GM18511 (cell line): Measurements from ENCODE around the gene EEIG1.
A peak's percentile ranks its signal among the peaks of the same experiment; 100 is the strongest.

Experiments
- ATAC-seq: cut with Tn5 transposase; IDR thresholded peaks from one replicate; pipeline ENCODE4 v1.9.1; 2021; ENCODE audit warnings: mild to moderate bottlenecking, moderate library complexity; ENCODE audit not compliant: unreplicated experiment

EEIG1 gene

GRCh38 chr9:128001779-128002298 is 21.1 kb upstream of the EEIG1 start:
- ATAC-seq = no peak

DNA sequence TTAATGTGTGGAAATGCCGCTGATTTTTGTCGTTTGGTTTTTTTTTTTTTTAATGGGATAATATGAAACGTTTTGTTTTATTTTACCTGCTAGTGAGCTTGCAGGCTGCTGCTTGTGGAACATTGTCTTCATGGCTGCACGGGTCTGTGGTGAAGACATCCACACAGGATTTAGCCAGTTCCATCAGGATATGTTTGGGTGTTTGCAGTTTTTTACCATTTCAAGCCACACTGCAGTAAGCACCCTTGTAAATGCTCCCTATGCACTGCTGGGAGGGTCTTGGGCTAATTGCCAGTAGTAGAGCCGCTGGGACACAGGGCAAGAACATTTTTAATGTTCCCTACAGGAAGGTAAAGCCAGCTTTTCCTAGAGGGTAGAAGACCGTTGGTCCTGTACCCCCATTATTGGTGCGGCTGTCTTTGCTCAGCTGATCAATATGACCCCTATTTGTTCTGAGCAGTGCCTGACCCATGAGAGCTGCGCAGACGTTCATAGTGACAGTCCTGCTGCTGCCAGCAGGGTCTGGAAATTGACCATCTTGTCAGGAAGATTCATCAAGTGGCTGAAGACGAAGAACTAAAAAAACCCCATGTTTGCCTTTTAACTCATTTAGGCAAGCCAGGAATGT is 20.5 kb upstream of the EEIG1 start:
- ATAC-seq = no peak

DNA sequence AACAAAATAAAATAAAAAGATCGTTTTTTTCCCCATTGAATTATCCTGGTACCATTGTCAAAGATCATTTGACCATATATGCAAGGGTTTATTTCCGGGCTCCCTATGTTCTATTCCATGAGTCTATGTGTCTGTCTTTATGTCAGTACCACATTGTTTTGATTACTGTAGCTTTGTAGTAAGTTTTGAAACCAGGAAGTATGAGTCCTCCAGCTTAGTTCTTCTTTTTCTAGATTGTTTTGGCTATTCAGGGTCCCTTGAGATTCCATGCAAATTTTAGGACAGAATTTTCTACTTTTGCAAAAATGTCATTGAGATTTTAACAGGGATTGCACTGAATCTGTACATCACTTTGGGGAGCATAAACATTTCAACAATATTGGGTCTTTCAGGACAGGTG is 18.7 kb upstream of the EEIG1 start:
- ATAC-seq = no peak

GRCh38 chr9:127993721-127994120 is 12.9 kb upstream of the EEIG1 start:
- ATAC-seq = no peak

DNA sequence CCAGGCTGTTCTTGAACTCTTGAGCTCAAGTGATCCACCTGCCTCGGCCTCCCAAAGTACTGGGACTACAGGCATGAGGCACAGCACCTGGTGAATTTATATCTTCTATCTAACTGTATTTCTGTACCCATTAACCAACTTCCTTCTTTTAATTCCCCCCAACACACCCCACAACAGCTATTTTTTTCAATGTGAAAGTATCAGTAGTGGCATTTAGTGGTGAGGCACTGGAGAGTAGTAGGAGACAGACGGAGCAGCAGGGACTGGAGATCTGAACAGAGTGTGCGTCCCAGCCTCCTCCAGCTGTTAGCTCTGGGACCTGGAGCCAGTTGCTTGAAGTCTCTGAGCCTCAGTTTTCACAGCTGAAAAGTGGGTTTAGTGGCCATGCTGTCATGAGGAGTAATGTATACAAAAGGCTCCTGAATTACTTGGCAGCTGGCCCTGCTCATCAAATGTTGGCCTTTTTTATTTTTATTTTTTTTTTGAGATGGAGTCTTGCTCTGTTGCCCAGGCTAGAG is 11.0 kb upstream of the EEIG1 start:
- no peak for ATAC-seq

DNA sequence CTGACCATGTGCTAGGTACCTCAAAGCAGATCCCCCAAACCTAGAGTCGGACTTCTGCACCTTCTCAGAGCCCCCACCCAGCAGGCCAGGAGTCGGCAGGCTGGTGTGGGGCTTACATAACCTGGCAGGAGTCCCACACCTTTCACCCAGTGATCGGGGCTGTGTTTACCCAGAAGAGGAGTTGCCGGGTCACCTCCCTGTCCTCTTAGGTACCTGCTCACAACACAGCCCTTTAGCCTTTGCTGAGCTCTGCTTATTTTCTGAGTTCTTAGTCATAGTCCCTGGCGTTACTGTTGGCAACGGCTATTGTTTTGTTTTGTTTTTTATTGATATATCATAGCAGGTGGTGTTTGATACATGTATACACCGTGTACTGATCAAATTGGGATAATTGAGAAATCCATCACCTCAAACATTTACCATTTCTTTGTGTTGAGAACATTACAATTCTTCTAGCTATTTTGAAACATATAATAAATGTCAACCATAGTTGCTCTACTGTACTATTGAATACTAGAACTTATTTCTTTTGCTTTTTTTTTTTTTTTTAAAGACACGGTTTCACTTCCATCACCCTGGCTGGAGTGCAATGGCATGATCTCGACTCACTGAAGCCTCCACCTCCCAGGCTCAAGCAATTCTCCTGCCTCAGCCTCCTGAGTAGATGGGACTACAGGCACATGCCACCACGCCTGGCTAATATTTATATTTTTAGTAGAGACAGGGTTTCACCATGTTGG is 10.4 kb upstream of the EEIG1 start:
- no peak for ATAC-seq

- no peak for ATAC-seq
Observed at GRCh38 chr9:127990554-127990953, 9.8 kb upstream of the EEIG1 start.

- ATAC-seq = no peak
Observed at GRCh38 chr9:127989094-127989493, 8.3 kb upstream of the EEIG1 start.

DNA sequence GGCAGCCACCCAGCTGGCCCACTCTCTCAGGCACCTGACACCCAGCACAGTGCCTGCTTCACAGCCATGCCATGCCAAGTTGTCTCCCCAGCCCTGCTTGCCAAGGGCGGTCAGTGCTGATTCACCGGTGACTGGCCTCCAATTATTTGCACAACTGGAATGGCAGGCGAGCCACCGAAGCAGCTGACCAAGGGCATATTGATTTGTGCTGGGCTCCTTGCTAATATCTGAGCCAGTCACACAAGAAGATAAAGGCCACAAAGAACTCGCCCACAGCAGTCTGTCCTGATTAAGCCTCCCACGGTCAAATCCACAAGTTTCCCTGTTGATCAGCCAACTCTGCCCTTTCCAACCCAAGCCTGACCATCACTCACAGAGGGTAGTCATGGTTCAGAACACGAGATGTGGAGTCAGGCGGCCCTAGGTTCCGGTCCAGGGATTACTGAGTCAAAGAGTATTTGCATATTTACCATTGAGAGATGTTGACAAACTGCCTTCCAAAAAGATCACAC is 6.4 kb upstream of the EEIG1 start:
- no peak for ATAC-seq

DNA sequence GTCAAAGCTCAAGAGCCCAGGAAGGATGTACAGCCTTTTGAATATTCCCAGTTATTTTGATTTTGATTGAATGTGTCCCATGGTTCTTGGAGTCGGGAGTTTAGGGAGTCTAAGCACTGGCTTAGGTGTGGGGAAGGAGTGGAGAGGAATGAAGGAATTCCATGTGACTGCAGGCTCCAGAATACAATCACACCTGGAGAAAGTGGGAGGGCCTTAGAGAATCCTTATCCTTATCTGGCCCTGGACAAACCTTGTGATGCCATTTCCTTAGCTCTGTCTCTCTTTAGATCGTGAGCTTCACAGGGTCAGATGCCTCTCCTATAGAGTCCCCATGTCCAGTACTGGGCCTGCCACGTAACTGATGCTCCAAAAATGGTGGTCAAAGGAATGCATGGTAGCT is 4.2 kb upstream of the EEIG1 start:
- ATAC-seq = no peak

DNA sequence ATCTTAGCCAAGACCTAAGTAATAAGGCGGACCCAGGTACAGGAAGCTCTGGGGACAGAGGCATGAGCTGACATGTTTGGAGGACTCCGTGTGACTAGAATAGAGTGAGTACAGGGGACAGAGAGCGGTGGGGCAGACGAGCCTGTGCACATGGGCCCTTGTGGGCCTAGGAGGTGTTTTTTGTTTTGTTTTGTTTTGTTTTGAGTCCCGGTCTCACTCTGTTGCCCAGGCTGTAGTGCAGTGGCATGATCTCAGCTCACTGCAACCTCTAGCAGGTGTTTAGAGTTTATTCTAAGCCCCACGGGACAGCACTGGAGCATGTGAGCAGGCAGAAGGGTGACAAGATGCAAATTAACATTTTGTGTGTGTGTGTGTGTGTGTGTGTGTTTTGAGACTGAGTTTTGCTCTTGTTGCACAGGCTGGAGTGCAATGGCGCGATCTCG is 3.1 kb upstream of the EEIG1 start:
- peak; percentile 47 for ATAC-seq

DNA sequence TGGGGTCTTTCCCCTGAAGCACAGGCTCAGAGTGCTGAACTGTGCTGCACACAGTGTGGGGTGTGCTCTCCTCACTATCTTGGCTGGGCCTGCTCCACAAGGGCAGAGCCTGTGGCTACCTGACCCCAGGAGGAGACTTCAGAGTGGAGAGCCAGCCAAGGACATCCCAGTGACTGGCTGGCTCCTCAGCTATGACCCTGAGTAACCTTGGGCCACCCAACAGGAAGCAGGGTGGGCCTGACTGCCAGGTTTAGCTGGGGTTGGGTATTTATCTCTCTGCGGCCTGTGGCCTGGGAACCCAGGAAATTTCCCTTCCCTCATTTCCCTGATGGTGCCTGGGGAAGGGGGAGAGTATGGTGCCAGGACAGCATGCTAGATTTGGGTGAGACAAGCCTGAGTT is 2.1 kb upstream of the EEIG1 start:
- no peak for ATAC-seq

DNA sequence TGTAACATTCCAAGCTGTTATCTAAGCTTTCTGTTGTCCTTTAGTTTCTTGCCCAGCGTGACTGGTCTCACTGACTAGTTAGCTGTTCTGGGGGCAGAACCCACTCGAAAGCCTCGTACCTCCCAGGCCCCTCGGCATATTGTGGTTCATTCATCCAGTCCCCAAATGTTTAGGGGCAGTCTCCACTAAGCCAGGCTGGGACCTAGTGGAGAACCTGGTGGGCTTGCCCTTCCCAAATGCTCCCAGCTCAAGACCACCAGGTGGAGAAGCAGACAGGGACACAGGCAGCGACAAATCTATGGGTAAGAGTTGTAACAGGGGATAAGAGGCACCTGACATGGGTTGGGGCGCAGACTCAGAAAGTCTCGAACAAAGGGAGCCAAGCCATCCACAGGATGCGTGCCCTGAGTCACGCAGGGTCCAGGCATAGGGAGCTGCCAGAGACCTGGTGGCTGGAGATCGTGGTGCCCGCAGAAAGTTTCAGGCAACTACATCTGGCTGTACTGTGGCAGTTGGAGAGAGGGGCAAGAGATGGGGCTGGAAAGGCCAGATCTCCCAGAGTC is 851 bp upstream of the EEIG1 start:
- ATAC-seq = no peak

- peak; percentile 38 for ATAC-seq
Observed at GRCh38 chr9:127980060-127980705, 606 bp downstream of the EEIG1 start.

DNA sequence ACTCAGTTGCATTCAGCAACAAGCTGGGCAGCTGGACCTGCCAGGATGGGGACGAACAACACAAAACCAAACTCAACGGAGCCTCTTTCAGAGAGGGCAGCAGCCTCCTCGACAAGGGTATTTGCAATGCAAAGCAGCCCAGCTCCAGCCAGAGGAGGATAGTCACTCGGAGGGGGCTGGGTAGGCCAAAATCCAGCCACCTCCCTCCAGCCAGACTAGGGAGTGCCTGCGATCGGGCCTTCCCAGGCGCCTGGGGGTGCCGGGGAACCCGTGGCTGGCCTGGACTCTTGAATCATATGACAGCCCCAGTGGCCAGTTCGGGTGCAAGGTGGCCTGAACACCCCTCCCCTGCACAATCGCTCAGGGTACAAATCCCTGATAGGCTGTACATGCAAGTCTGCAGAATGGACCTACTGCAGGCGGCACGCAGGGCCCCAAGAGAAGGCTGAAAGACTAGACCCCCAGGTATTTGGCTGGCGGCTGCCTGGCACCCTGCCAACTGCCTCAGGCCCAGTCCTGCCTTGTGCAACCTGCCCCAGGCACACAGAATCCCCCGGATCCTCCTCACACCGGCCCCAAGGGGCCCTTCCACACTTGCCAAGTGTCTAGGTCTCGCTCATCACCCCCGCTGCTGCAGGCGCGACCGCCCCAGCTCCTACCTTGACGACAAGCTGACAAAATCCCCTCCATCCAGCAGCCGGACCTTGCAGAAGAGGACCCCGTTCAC is 1.3 kb downstream of the EEIG1 start:
- no peak for ATAC-seq

DNA sequence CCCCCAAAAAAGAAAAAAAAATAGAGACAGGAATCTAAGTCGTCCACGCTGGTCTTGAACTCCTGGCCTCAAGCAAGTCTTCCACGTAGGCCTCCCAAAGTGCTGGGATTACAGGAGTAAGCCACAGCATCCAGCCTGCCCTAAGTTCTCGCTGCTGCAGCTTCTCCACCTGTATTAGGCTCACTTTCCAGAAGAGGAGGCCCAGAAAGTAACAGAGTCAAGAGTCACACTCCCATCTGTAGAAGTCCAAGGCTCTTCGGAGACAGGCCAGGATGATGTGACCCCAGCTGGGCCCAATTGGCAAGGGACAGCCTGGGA is 1.8 kb downstream of the EEIG1 start:
- no peak for ATAC-seq

- ATAC-seq = no peak
Observed at GRCh38 chr9:127977884-127978647, 2.7 kb downstream of the EEIG1 start.

DNA sequence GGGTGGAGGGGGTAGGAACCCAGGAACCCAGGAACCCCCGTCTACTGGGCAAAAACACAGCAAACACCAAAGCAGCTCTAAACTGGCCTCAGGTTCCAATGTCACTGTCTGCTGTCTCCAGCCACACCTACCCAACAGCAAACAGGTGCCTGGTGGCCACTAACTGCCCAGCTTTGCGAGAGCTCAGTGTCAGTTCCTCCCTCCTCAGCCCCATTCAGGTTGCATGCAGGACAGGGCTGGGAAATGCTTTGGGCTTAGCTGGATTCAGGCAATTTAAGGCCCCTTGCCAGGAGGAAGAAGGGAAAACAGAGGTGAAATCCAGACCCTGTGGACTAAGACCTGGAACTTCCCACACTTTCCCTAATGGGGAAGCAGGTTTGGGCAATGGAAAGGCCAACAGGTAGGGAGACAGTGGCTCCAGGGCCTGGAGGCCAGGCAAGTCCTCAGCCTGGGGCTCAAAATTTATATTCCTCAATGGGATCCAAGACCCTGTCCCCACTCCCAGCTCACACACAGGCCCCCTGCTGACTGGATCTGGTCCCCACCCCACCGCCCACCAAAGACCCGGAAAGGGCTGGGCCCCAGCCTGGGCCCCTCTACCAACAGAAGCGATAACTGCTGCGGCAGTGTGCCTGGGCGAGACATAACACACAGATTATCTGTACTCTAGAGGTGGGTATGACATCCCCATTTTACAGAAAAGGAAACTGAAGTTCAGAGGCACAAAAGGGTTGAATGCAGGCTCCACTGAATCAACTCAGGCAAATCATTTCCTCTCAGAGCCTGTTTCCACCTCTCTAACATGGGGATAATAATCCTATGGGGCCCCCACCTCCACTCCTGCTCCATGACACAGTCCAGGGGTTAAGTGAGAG is 3.5 kb downstream of the EEIG1 start:
- ATAC-seq = no peak

DNA sequence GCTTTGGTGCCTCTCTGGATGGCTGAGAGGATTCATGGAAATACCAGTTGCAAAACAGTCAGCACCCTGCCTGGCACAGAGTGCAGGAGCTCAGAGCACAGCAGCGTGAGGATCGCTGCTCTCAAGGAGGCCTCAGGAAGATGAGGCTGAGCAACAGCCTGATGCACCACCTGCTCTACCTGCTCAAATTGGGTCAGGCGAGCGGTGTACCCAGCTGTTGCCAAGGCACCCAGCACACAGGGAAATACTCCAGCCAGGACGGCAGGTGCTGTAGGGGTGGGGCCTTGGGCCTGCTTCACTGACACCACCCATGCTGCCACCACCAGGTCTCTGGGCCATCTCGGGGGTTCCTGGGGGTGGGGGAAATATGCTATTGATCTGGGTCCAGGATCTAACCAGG is 4.3 kb downstream of the EEIG1 start:
- ATAC-seq = no peak
